Brain microvascular endothelial cell (primary cell): Measurements from ENCODE around the gene TCN2.

ENCODE experiments used
- DNase-seq: peaks from one replicate; pipeline ENCODE4 v3.0.0-alpha.2; 2020
- H3K27ac ChIP-seq: fragments of 250-450 bp; sonication (Bioruptor Pico); 2 replicates; pipeline ENCODE4 v1.5.1; 2020; ENCODE audit warnings: mild to moderate bottlenecking, moderate library complexity
- H3K27me3 ChIP-seq: fragments of 250-450 bp; sonication (Bioruptor Pico); replicated peaks from 2 replicates; pipeline ENCODE4 v1.5.1; 2020; ENCODE audit warnings: mild to moderate bottlenecking
- H3K36me3 ChIP-seq: fragments of 250-450 bp; sonication (Bioruptor Pico); replicated peaks from 2 replicates; pipeline ENCODE4 v1.5.1; 2020; ENCODE audit warnings: mild to moderate bottlenecking
- H3K4me3 ChIP-seq: 2 replicates; pipeline ENCODE4 v1.5.1; 2011; ENCODE audit warnings: low read depth, mild to moderate bottlenecking, control low read depth, low read length, moderate library complexity
- in situ Hi-C: cut with HindIII; loops from 2 replicates; pipeline ENCODE4 v1.10.0; 2017; ENCODE audit warnings: low sequenced_read_pairs, low pct_ligation_motif_present
- TF ChIP-seq, protein P1 (sequence below): IDR thresholded peaks from 2 replicates; pipeline ENCODE4 v1.5.1; 2011; ENCODE audit warnings: low read depth, mild to moderate bottlenecking, moderate library complexity, low read length, control low read depth, inconsistent platforms; ENCODE audit errors: missing control alignments

TCN2 gene

DNA sequence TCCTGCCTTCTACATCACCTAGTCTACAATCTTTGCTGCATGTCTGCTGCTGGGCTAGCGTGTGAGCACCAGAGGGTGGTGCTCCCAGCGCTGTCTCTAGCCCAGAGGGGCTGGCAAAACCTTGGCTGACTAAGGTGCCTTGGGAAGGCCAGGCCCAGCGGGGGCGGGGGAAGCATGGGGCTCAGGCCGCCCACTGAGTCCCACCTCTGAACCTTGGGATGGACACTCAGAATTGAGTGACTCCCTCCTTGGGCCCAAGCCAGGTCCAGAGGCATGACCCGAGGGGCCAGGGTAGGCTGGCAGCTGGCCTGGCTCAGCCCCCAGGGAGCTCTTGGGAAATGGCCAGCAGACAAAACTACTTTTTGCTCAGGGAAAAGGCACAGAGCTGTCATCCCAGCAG lies 24.9 kb upstream of the TCN2 start:
- no peaks in the 10 kb centered on the region for H3K27me3 ChIP-seq
- H3K27ac ChIP-seq, result no peak overlapping the region
- in situ Hi-C loops, result no loop called here
- H3K36me3 ChIP-seq, result peaks cover 81% of the 10 kb centered on the region
- no peak for DNase-seq
- TF ChIP-seq, protein P1, sequence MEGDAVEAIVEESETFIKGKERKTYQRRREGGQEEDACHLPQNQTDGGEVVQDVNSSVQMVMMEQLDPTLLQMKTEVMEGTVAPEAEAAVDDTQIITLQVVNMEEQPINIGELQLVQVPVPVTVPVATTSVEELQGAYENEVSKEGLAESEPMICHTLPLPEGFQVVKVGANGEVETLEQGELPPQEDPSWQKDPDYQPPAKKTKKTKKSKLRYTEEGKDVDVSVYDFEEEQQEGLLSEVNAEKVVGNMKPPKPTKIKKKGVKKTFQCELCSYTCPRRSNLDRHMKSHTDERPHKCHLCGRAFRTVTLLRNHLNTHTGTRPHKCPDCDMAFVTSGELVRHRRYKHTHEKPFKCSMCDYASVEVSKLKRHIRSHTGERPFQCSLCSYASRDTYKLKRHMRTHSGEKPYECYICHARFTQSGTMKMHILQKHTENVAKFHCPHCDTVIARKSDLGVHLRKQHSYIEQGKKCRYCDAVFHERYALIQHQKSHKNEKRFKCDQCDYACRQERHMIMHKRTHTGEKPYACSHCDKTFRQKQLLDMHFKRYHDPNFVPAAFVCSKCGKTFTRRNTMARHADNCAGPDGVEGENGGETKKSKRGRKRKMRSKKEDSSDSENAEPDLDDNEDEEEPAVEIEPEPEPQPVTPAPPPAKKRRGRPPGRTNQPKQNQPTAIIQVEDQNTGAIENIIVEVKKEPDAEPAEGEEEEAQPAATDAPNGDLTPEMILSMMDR, result no peak
- H3K4me3 ChIP-seq, result no peak overlapping the region

DNA sequence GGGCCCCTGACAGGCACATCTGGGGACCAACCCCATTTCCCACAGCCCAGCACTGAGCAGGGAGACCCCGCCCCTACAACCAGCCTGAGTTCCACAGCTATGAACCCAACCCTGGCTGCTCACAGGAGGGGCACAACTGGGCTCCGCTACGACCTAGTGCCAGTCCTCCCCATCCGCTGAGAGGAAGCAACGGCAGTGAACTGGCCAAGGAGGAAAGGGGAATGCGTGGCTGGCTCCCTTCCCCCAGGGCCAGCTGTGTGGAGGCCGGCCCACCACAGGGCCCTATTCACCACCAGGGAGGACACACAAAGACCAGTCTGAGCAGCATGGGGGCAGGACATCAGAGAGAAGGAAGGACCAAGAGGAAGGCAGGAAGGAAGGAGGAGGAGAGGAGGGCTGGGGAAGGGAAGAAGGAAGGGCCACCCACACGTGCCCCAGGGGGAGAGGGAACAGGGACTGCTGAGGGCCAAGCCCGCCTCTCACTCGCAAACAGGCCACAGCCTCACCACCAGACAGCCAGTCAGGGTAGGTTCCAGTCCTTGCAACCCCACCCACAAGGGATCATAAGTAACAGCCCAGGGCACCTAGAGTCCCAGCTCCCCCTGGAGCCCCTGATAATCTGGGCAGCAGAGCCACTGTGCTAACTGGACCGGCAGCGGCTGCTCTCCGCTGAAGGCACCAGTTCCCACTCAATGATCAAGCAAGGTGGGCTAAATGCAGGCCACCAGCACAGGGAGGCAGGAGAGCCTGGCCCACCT lies 24.0 kb upstream of the TCN2 start:
- Histone ChIP-seq H3K4me3 (no peak overlapping the region), H3K36me3 (peaks cover 81% of the 10 kb centered on the region), H3K27me3 (no peaks in the 10 kb centered on the region), H3K27ac (no peak overlapping the region)
- in situ Hi-C loops, result no loop called here
- DNase-seq, result no peak
- TF ChIP-seq, protein P1, result no peak

DNA sequence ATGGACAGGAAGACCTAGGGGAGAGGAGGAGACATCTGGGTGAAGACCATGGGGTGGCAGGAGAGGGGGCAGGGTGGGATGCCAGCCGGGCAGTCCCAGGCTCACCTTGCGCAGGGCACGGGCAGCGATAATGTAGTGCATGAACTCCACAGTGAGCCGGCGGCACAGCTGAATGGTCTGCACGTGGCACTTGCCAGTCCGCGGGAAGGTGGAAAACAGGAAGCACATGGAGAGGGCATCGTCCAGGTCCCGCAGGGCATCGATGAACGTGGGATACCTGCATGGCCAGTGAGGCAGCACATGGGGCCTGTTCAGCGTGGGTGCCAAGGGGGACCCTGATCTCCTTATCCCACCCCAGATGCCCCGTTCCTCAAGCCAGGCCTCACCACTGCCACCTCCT lies 22.5 kb upstream of the TCN2 start:
- in situ Hi-C loops, result no loop called here
- Histone ChIP-seq H3K27me3 (no peaks in the 10 kb centered on the region), H3K27ac (no peak overlapping the region), H3K4me3 (no peak overlapping the region), H3K36me3 (peaks cover 70% of the 10 kb centered on the region)
- TF ChIP-seq, protein P1, result no peak
- no peak for DNase-seq

DNA sequence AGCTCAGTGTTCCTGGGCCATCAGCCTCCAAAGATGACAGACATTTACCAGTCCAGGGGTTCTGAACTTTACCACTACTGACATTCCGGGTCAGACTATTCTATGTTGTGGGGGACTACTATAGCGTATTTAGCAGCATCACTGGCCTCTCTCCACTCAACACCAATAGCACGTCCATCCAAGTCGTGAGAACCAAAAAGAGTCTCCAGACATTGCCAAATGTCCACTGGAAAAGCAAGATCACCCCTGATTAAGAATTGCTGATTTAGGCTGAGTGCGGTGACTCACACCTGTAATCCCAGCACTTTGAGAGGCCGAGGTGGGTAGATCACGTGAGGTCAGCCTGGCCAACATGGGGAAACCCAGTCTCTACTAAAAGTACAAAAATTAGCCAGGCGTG lies 20.6 kb upstream of the TCN2 start:
- Histone ChIP-seq H3K4me3 (no peak overlapping the region), H3K27ac (no peak overlapping the region), H3K36me3 (peaks cover 52% of the 10 kb centered on the region), H3K27me3 (no peaks in the 10 kb centered on the region)
- DNase-seq, result no peak
- in situ Hi-C loops, result no loop called here
- TF ChIP-seq, protein P1, result no peak

DNA sequence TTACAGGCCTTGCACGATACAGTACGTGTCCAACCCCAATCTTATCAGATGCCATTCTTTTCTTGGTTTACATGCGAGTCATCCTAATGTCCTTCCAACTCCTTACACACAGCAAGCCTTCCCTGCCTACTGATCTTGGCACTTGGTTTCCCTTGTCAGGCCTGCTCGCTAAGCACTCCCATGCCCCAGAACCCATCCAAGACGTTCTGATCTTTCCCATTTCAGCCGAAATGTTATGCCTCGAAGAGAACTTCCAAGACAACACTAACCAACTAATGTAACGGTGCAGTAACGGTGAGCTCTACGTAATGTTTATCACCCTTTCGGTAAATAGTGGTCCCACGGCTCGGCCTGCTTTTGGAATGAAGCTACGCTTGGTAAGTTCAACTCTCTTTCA lies 15.8 kb upstream of the TCN2 start:
- peak overlapping the region; percentile 99 for H3K27ac ChIP-seq
- H3K36me3 ChIP-seq, result peaks cover 21% of the 10 kb centered on the region
- TF ChIP-seq, protein P1, result no peak
- DNase-seq, result peak; percentile 37
- in situ Hi-C loops, result no loop called here
- no peaks in the 10 kb centered on the region for H3K27me3 ChIP-seq
- H3K4me3 ChIP-seq, result peak overlapping the region; percentile 79
